Measurements from ENCODE around the gene GPR132.

Gene GPR132

DNA sequence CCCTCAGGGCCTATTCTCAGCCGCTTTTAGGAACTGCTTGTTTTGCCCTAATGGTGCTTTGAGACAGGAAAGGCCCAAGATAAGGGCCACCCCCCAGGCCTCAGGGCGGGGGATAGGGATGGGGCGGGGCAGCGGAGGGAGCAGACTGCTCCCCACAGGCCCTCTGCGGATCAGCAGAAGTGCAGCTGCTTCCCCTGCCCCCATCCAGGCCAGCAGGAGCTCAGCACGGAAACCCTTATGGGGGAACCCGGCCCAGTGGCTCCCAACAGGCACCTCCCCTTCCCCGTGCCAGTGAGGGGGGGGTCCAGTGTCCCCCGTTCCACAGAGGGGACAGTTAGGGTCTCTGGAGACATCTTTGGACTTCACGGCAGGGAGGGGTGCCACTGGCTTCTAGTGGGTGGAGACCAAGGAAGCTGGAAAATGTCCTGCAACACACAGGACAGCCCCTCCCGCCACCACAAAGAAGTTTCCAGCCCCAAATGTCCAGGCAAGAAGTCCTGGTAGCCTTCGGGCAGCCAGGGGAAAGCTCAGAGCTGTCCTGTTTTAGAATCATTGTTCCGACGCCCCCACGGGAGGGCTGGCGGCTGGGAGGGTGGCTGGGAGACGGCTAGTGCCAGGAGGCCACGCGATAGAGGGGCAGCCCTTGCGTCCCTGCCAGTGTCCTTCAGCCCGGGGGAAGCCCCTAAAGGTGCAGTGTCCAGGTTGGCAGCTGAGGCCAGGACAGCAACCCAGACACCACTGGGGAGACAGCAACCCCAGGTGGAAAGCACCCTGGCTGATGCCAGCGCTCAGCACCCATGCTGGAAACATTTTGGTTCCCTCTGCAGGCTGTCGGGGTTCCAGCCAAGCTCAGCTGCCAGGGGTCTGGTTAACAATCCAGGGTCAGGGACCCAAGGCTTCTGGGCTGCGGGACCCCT lies 10.4 kb upstream of the GPR132 start:
- TF ChIP-seq TCF12 (IDR thresholded peaks at IDR 0.05; ENCODE audit: low read depth): no peak
- no peak for TF ChIP-seq EP300 (IDR thresholded peaks at IDR 0.05; ENCODE audit: borderline replicate concordance)
- no peak for TF ChIP-seq USF1 (IDR thresholded peaks at IDR 0.05)
- no peak for TF ChIP-seq EGR1 (IDR thresholded peaks at IDR 0.05)
- TF ChIP-seq NFIC (IDR thresholded peaks at IDR 0.05): no peak
- TF ChIP-seq, protein P1, sequence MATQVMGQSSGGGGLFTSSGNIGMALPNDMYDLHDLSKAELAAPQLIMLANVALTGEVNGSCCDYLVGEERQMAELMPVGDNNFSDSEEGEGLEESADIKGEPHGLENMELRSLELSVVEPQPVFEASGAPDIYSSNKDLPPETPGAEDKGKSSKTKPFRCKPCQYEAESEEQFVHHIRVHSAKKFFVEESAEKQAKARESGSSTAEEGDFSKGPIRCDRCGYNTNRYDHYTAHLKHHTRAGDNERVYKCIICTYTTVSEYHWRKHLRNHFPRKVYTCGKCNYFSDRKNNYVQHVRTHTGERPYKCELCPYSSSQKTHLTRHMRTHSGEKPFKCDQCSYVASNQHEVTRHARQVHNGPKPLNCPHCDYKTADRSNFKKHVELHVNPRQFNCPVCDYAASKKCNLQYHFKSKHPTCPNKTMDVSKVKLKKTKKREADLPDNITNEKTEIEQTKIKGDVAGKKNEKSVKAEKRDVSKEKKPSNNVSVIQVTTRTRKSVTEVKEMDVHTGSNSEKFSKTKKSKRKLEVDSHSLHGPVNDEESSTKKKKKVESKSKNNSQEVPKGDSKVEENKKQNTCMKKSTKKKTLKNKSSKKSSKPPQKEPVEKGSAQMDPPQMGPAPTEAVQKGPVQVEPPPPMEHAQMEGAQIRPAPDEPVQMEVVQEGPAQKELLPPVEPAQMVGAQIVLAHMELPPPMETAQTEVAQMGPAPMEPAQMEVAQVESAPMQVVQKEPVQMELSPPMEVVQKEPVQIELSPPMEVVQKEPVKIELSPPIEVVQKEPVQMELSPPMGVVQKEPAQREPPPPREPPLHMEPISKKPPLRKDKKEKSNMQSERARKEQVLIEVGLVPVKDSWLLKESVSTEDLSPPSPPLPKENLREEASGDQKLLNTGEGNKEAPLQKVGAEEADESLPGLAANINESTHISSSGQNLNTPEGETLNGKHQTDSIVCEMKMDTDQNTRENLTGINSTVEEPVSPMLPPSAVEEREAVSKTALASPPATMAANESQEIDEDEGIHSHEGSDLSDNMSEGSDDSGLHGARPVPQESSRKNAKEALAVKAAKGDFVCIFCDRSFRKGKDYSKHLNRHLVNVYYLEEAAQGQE (IDR thresholded peaks at IDR 0.05; ENCODE audit: low read depth): no peak
- no peak for TF ChIP-seq TEAD4 (IDR thresholded peaks at IDR 0.05)
- TF ChIP-seq FOXM1 (IDR thresholded peaks at IDR 0.05; ENCODE audit: borderline replicate concordance, low read depth): no peak
- no peak for TF ChIP-seq YY1 (IDR thresholded peaks at IDR 0.05; ENCODE audit: low read depth)
- TF ChIP-seq CREB1 (IDR thresholded peaks at IDR 0.05; ENCODE audit: low read depth): no peak

- no peak for TF ChIP-seq CREB1 (IDR thresholded peaks at IDR 0.05; ENCODE audit: low read depth)
- TF ChIP-seq RAD21 (IDR thresholded peaks at IDR 0.05; ENCODE audit: low read depth): no peak
- TF ChIP-seq USF1 (IDR thresholded peaks at IDR 0.05): no peak
- TF ChIP-seq MAX (IDR thresholded peaks at IDR 0.05): no peak
- TF ChIP-seq FOXM1 (IDR thresholded peaks at IDR 0.05; ENCODE audit: borderline replicate concordance, low read depth): no peak
- no peak for TF ChIP-seq TAF1 (IDR thresholded peaks at IDR 0.05; ENCODE audit: low read depth)
- TF ChIP-seq YY1 (IDR thresholded peaks at IDR 0.05; ENCODE audit: low read depth): no peak
- no peak for TF ChIP-seq EP300 (IDR thresholded peaks at IDR 0.05; ENCODE audit: borderline replicate concordance)
- TF ChIP-seq CEBPB (IDR thresholded peaks at IDR 0.05): no peak
- no peak for TF ChIP-seq ZBTB7A (IDR thresholded peaks at IDR 0.05; ENCODE audit: low read depth)
- TF ChIP-seq, protein P1 (IDR thresholded peaks at IDR 0.05; ENCODE audit: low read depth): no peak
- no peak for TF ChIP-seq NFIC (IDR thresholded peaks at IDR 0.05)
- TF ChIP-seq TCF12 (IDR thresholded peaks at IDR 0.05; ENCODE audit: low read depth): no peak
Measured at GRCh38 chr14:105074601-105075053, 9.4 kb upstream of the GPR132 start.

- TF ChIP-seq USF1 (IDR thresholded peaks at IDR 0.05) (no peak), RAD21 (IDR thresholded peaks at IDR 0.05; ENCODE audit: low read depth) (no peak), FOXM1 (IDR thresholded peaks at IDR 0.05; ENCODE audit: borderline replicate concordance, low read depth) (no peak), EGR1 (IDR thresholded peaks at IDR 0.05) (no peak), CREB1 (IDR thresholded peaks at IDR 0.05; ENCODE audit: low read depth) (no peak), TCF12 (IDR thresholded peaks at IDR 0.05; ENCODE audit: low read depth) (no peak), CEBPB (IDR thresholded peaks at IDR 0.05) (no peak), TAF1 (IDR thresholded peaks at IDR 0.05; ENCODE audit: low read depth) (no peak), NFIC (IDR thresholded peaks at IDR 0.05) (no peak), ZBTB7A (IDR thresholded peaks at IDR 0.05; ENCODE audit: low read depth) (no peak), TEAD4 (IDR thresholded peaks at IDR 0.05) (no peak), MAX (IDR thresholded peaks at IDR 0.05) (no peak), EP300 (IDR thresholded peaks at IDR 0.05; ENCODE audit: borderline replicate concordance) (no peak), YY1 (IDR thresholded peaks at IDR 0.05; ENCODE audit: low read depth) (no peak)
- TF ChIP-seq, protein P1 (IDR thresholded peaks at IDR 0.05; ENCODE audit: low read depth): no peak
Measured at GRCh38 chr14:105073720-105074600, 8.7 kb upstream of the GPR132 start.
